ENCODE measurements around the gene HS6ST3.

Gene HS6ST3

DNA sequence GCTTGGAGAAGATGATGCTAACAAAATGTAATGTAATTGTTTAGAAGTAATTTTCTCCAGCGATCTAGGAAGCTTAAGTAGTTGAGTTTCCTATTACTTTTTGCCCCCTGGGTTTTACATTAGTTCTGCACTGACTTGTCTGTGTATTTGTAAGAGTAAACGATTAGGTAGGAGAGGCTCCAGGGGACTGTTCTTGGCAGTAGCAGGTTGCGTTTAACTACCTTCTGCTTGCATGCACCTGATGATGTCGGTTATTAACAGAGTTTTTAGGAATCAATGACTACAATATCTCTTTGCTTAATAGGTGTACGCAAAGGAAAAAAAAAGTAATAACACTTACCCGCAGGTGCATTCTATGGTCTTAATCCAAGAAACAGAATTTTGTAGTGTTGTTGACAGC lies 18.4 kb upstream of the HS6ST3 start:
- H3K36me3 ChIP-seq (ENCODE audit: insufficient read depth, low read length): no peaks in the 10 kb centered on the region
- H3K9ac ChIP-seq (ENCODE audit: low read depth, low read length): no peak overlapping the region
- no peaks in the 10 kb centered on the region for H3K9me3 ChIP-seq (replicated peaks; ENCODE audit: low read length)
- no peaks in the 10 kb centered on the region for H3K4me1 ChIP-seq (ENCODE audit: control insufficient read depth, insufficient read depth, low read length)
- H3K4me3 ChIP-seq (ENCODE audit: low read length): no peak overlapping the region
- no peak overlapping the region for H3K4me2 ChIP-seq (ENCODE audit: low read length)
- peaks cover 19% of the 10 kb centered on the region for H3K27me3 ChIP-seq (ENCODE audit: control insufficient read depth, insufficient read depth, low read length)

GRCh38 chr13:96072392-96072791 lies 17.5 kb upstream of the HS6ST3 start:
- H3K9me3 ChIP-seq (replicated peaks; ENCODE audit: low read length): no peaks in the 10 kb centered on the region
- H3K4me3 ChIP-seq (ENCODE audit: low read length): no peak overlapping the region
- no peak overlapping the region for H3K9ac ChIP-seq (ENCODE audit: low read depth, low read length)
- no peaks in the 10 kb centered on the region for H3K36me3 ChIP-seq (ENCODE audit: insufficient read depth, low read length)
- no peaks in the 10 kb centered on the region for H3K4me1 ChIP-seq (ENCODE audit: control insufficient read depth, insufficient read depth, low read length)
- H3K27me3 ChIP-seq (ENCODE audit: control insufficient read depth, insufficient read depth, low read length): peaks cover 26% of the 10 kb centered on the region
- no peak overlapping the region for H3K4me2 ChIP-seq (ENCODE audit: low read length)

DNA sequence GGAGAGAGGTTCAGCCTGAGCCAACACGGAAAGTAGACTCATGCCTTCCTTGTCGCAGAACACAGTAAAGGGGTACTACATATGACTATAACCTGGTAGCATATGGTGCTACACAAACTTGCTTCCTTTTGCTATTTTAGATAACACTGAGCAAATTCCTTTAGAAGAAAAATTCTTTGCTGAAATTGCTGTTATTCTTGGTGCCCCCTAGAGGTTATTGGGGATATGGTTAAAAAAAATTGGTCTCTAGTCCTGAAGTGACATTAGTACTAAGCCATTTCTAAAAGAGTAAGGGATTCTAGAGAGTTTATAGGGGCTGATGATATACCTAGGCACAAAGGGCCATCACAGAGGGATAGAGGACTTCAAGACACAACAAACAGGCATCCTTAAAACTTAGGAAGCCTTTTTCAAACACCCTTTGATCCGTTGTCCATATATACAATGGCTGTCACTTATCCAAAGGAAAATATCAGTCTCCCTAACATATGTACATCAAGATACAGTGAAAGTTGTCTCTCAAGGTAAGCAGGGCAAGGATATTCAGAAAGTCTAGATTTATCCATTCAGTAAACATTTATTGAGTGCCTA lies 13.9 kb upstream of the HS6ST3 start:
- no peak overlapping the region for H3K9ac ChIP-seq (ENCODE audit: low read depth, low read length)
- no peak overlapping the region for H3K4me3 ChIP-seq (ENCODE audit: low read length)
- no peaks in the 10 kb centered on the region for H3K36me3 ChIP-seq (ENCODE audit: insufficient read depth, low read length)
- no peak overlapping the region for H3K4me2 ChIP-seq (ENCODE audit: low read length)
- no peaks in the 10 kb centered on the region for H3K9me3 ChIP-seq (replicated peaks; ENCODE audit: low read length)
- peaks cover 20% of the 10 kb centered on the region for H3K27me3 ChIP-seq (ENCODE audit: control insufficient read depth, insufficient read depth, low read length)
- H3K4me1 ChIP-seq (ENCODE audit: control insufficient read depth, insufficient read depth, low read length): no peaks in the 10 kb centered on the region

DNA sequence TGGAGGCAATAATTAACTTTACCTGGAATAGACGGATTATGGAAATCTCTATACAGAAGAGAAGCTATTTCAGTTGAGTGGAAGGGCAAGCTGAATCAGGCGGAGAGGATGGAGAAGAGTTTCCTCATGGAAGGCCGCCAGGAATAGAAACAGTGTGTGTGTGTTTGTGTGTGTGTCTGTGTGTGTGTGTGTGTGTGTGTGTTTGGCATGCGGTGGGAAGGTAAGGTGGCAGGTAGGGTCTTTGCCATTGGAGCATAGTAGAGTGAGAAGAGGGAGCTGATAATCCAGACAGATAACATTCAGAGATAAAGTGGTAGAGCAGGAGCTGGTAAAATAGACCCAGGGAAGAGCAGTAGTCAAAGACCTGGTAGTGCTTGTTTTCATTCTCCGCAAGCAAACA lies 9.2 kb upstream of the HS6ST3 start:
- Histone ChIP-seq H3K9me3 (replicated peaks; ENCODE audit: low read length) (no peaks in the 10 kb centered on the region), H3K4me3 (ENCODE audit: low read length) (no peak overlapping the region), H3K36me3 (ENCODE audit: insufficient read depth, low read length) (no peaks in the 10 kb centered on the region), H3K27me3 (ENCODE audit: control insufficient read depth, insufficient read depth, low read length) (peaks cover 12% of the 10 kb centered on the region), H3K4me1 (ENCODE audit: control insufficient read depth, insufficient read depth, low read length) (no peaks in the 10 kb centered on the region), H3K4me2 (ENCODE audit: low read length) (no peak overlapping the region), H3K9ac (ENCODE audit: low read depth, low read length) (no peak overlapping the region)

DNA sequence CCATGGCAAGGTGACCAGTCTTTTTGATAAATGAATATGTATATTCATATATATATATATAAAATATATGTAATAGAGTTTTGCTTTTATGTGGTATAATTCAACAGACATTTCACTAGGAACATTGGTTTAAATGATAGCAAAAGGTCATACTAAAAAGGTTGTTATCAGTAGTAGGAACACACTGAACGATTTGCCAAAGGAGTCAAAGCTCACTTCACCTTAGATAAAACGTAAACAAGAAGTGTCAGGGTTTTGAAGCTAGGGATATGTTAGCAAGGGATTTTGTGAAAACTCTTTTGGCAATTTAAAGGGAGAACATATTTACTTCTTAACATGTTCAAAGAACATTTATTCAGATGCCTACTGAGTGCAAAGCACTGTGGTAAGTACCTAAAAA lies 8.0 kb upstream of the HS6ST3 start:
- Histone ChIP-seq H3K9me3 (replicated peaks; ENCODE audit: low read length) (no peaks in the 10 kb centered on the region), H3K9ac (ENCODE audit: low read depth, low read length) (no peak overlapping the region), H3K27me3 (ENCODE audit: control insufficient read depth, insufficient read depth, low read length) (peaks cover 15% of the 10 kb centered on the region), H3K4me1 (ENCODE audit: control insufficient read depth, insufficient read depth, low read length) (no peaks in the 10 kb centered on the region), H3K36me3 (ENCODE audit: insufficient read depth, low read length) (no peaks in the 10 kb centered on the region), H3K4me3 (ENCODE audit: low read length) (no peak overlapping the region), H3K4me2 (ENCODE audit: low read length) (no peak overlapping the region)

DNA sequence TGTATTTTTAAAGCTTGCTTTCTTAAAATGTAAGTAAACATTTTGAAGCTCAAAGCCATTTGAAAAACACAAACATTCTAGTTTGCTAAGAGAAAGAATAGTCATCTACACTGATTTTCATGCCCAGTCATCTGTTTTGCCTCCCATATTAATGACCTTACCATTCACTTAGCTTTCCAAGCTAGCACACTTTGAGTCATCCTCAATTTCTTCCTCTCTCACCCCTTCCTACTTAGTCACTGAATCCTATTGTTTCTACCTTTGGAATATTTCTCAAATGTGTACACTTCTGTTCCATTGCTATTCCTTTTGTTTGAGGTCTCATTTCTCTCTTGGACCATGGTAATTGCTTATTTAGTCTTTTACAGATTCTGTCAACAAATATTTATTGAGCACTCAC lies 7.3 kb upstream of the HS6ST3 start:
- Histone ChIP-seq H3K4me1 (ENCODE audit: control insufficient read depth, insufficient read depth, low read length) (no peaks in the 10 kb centered on the region), H3K27me3 (ENCODE audit: control insufficient read depth, insufficient read depth, low read length) (peaks cover 18% of the 10 kb centered on the region)

DNA sequence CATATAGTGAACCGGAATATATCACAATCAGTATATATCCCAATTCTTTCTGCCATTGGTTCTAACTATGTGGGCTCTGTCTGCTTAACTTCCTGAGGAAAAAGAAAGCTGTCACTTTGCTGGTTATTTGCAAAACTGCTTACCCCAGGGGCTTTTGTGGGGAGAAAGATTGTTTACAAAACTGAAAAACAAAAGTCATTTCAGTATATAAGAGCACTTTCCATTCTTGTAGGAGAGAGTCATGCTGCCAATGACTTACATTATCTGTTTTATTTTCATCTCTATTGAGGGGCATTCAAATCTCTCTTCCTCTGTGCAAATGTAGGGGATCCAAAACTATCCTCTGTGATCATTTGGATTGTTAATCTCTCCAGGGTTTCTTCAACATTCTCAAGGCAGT lies 3.2 kb upstream of the HS6ST3 start:
- H3K4me2 ChIP-seq (ENCODE audit: low read length): no peak overlapping the region
- no peaks in the 10 kb centered on the region for H3K9me3 ChIP-seq (replicated peaks; ENCODE audit: low read length)
- no peak overlapping the region for H3K4me3 ChIP-seq (ENCODE audit: low read length)
- H3K27me3 ChIP-seq (ENCODE audit: control insufficient read depth, insufficient read depth, low read length): peaks cover 48% of the 10 kb centered on the region
- no peaks in the 10 kb centered on the region for H3K4me1 ChIP-seq (ENCODE audit: control insufficient read depth, insufficient read depth, low read length)
- H3K9ac ChIP-seq (ENCODE audit: low read depth, low read length): no peak overlapping the region
- H3K36me3 ChIP-seq (ENCODE audit: insufficient read depth, low read length): no peaks in the 10 kb centered on the region

More for the DNA sequence above, 7.3 kb upstream of the HS6ST3 start:
- Histone ChIP-seq H3K4me3 (ENCODE audit: low read length) (no peak overlapping the region), H3K4me2 (ENCODE audit: low read length) (no peak overlapping the region), H3K36me3 (ENCODE audit: insufficient read depth, low read length) (no peaks in the 10 kb centered on the region), H3K9me3 (replicated peaks; ENCODE audit: low read length) (no peaks in the 10 kb centered on the region), H3K9ac (ENCODE audit: low read depth, low read length) (no peak overlapping the region)

DNA sequence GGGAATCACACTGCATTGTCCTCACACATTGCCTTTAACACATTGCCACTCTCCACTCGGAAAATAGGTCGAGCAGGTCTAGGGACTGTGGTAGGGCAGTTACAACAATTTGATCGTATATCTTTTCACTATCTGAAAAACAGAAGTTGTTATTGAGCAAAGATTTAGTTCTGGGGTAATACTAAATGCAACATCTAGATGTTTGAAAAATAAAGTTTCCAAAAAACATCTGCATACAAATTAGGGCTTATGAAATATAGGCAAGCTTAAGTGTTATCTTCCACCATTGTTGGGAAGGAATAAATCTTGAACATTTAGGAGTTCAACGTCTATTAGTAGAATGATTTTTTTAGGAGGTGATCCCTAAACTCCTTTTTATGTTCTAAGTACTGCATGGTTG lies 768 bp upstream of the HS6ST3 start:
- no peaks in the 10 kb centered on the region for H3K36me3 ChIP-seq (ENCODE audit: insufficient read depth, low read length)
- peaks cover 10% of the 10 kb centered on the region for H3K4me1 ChIP-seq (ENCODE audit: control insufficient read depth, insufficient read depth, low read length)
- no peak overlapping the region for H3K4me3 ChIP-seq (ENCODE audit: low read length)
- H3K9ac ChIP-seq (ENCODE audit: low read depth, low read length): no peak overlapping the region
- peaks cover 60% of the 10 kb centered on the region for H3K27me3 ChIP-seq (ENCODE audit: control insufficient read depth, insufficient read depth, low read length)
- no peak overlapping the region for H3K4me2 ChIP-seq (ENCODE audit: low read length)
- H3K9me3 ChIP-seq (replicated peaks; ENCODE audit: low read length): no peaks in the 10 kb centered on the region

DNA sequence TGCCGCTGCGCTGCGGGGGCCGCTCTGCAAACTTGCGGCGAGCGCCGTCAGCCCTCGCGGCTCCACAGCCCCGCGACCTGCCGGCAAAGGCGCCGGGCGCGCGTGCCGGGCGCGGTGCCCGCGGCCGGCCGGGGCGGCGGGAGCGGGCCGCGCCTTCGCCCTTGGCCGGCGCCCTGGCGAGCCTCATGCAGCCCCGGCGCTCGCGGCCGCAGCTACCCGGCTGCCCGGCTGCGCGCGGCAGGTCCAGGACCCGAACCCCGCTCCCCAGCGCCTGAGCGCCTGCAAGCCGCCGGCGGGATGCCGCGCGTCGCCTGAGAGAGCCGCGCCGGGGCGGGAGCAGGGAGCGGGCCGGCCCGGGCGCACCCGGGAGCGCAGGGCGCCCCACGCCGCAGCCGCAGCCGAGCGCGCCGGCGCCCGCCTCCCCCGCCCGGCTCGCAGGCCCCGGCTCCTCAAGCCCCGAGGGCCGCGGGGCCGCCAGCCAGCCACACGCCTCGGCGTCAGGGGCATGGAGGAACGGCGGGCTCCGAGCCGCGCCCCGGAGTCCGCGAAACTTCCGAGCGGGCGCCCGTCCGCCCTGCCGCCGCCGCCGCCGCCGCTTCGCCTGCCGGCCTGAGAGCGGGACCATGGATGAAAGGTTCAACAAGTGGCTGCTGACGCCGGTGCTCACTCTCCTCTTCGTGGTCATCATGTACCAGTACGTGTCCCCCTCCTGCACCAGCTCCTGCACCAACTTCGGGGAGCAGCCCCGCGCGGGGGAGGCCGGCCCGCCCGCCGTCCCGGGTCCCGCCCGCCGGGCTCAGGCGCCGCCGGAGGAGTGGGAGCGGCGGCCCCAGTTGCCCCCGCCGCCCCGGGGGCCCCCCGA lies 564 bp downstream of the HS6ST3 start:
- Histone ChIP-seq H3K9me3 (replicated peaks; ENCODE audit: low read length) (no peaks in the 10 kb centered on the region), H3K9ac (ENCODE audit: low read depth, low read length) (no peak overlapping the region), H3K4me2 (ENCODE audit: low read length) (peak overlapping the region; percentile 87), H3K4me1 (ENCODE audit: control insufficient read depth, insufficient read depth, low read length) (peaks cover 10% of the 10 kb centered on the region), H3K36me3 (ENCODE audit: insufficient read depth, low read length) (no peaks in the 10 kb centered on the region), H3K27me3 (ENCODE audit: control insufficient read depth, insufficient read depth, low read length) (peaks cover 60% of the 10 kb centered on the region), H3K4me3 (ENCODE audit: low read length) (peak overlapping the region; percentile 70)

DNA sequence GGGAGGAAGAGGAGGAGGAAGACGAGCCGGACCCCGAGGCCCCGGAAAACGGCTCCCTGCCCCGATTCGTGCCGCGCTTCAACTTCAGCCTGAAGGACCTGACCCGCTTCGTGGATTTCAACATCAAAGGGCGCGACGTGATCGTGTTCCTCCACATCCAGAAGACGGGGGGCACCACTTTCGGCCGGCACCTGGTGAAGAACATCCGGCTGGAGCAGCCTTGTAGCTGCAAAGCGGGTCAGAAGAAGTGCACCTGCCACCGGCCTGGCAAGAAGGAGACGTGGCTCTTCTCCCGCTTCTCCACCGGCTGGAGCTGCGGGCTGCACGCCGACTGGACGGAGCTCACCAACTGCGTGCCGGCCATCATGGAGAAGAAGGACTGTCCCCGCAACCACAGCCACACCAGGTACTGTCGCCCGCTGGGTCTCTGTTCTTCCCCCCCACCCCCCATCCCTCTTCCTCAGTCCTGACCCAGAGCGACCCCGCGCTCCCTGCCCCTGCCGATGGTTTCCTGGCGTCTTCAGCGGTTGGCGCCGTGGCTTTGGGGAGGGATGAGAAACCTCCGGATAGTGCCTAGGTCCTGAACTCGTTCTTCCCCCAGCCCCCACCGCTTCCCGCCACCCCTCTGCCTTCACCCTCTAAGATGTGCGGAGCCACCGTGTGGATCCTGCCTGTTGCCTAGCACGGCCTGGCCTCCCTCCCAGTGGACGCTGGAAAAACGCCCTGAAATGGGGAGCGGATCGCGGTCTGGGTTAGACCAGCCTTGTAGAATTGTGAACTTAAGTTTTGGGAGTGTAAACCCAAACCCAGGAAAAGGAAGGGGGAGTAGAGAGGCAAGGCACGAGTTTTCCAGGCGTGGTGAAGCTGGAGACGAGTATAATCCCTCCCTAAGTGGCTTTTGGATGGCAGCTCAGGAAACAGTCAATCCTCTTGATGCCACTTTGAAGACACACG lies 1.5 kb downstream of the HS6ST3 start:
- Histone ChIP-seq H3K9me3 (replicated peaks; ENCODE audit: low read length) (no peaks in the 10 kb centered on the region), H3K9ac (ENCODE audit: low read depth, low read length) (no peak overlapping the region), H3K36me3 (ENCODE audit: insufficient read depth, low read length) (no peaks in the 10 kb centered on the region), H3K4me1 (ENCODE audit: control insufficient read depth, insufficient read depth, low read length) (peaks cover 10% of the 10 kb centered on the region), H3K4me2 (ENCODE audit: low read length) (peak overlapping the region; percentile 87), H3K4me3 (ENCODE audit: low read length) (peak overlapping the region; percentile 70), H3K27me3 (ENCODE audit: control insufficient read depth, insufficient read depth, low read length) (peaks cover 60% of the 10 kb centered on the region)

- no peak overlapping the region for H3K9ac ChIP-seq (ENCODE audit: low read depth, low read length)
- H3K4me3 ChIP-seq (ENCODE audit: low read length): no peak overlapping the region
- H3K4me1 ChIP-seq (ENCODE audit: control insufficient read depth, insufficient read depth, low read length): peaks cover 10% of the 10 kb centered on the region
- no peaks in the 10 kb centered on the region for H3K36me3 ChIP-seq (ENCODE audit: insufficient read depth, low read length)
- no peaks in the 10 kb centered on the region for H3K9me3 ChIP-seq (replicated peaks; ENCODE audit: low read length)
- no peak overlapping the region for H3K4me2 ChIP-seq (ENCODE audit: low read length)
- peaks cover 39% of the 10 kb centered on the region for H3K27me3 ChIP-seq (ENCODE audit: control insufficient read depth, insufficient read depth, low read length)
Measured at GRCh38 chr13:96093296-96094006, 3.5 kb downstream of the HS6ST3 start.
